IMR-90 (cell line): Measurements from ENCODE around the gene SMIM24. TPM values are rescaled to one million over a fixed set of nuclear protein-coding genes. Genes with fewer than 3 reads are reported as not detected.
A peak's percentile ranks its signal among the peaks of the same experiment; 100 is the strongest.

Experiments
- ATAC-seq: fragments of 200-7000 bp; cut with Tn5 transposase; 2 replicates; pipeline ENCODE4 v1.9.1; 2020; ENCODE audit warnings: low read depth, mild to moderate bottlenecking, moderate library complexity
- BruUV-seq: library from RNA; stranded (reverse); fragments of 400-500 nt; replicated peaks from 2 replicates; lab custom pipeline; 2021; lab: Mats Ljungman, UMichigan
- CTCF ChIA-PET: fragments of 300-600 bp; formaldehyde crosslinking; extraction: SDS; loops from one replicate; lab custom pipeline; 2021; ENCODE audit warnings: antibody characterized with exemption; lab: Yijun Ruan, JAX
- POLR2A ChIA-PET: fragments of 300-600 bp; sonication (Branson Sonifier 250); formaldehyde crosslinking; loops from one replicate; lab custom pipeline; 2022; ENCODE audit warnings: antibody characterized with exemption; ENCODE audit not compliant: unreplicated experiment; lab: Charles Lee
- DNase-seq: peaks from one replicate; pipeline ENCODE4 v3.0.0; 2013
- H2AFZ ChIP-seq: replicated peaks from 2 replicates; pipeline ENCODE3; 2013; ENCODE audit warnings: low read length, mild to moderate bottlenecking; ENCODE audit not compliant: poor library complexity
- H2AK5ac ChIP-seq: 2 replicates; pipeline ENCODE4 v1.6.1; 2013; ENCODE audit warnings: low read depth, low read length, inconsistent platforms
- H2AK9ac ChIP-seq: replicated peaks from 2 replicates; pipeline ENCODE3; 2013; ENCODE audit warnings: mild to moderate bottlenecking, low read depth, low read length, moderate library complexity; ENCODE audit not compliant: poor library complexity
- H2BK120ac ChIP-seq: 2 replicates; pipeline ENCODE4 v1.6.1; 2013; ENCODE audit warnings: low read depth, low read length, inconsistent platforms
- H2BK15ac ChIP-seq: 3 replicates; pipeline ENCODE4 v1.6.1; 2013; ENCODE audit warnings: low read depth, low read length, inconsistent platforms
- H2BK20ac ChIP-seq: 2 replicates; pipeline ENCODE4 v1.6.1; 2013; ENCODE audit warnings: low read depth, mild to moderate bottlenecking, inconsistent platforms, low read length, moderate library complexity
- H2BK5ac ChIP-seq: 2 replicates; pipeline ENCODE4 v1.6.1; 2013; ENCODE audit warnings: mild to moderate bottlenecking, low read depth, low read length, inconsistent platforms; ENCODE audit not compliant: poor library complexity, severe bottlenecking
- H3K14ac ChIP-seq: replicated peaks from 2 replicates; pipeline ENCODE4 v1.6.1; 2013; ENCODE audit warnings: low read depth, low read length, inconsistent platforms
- H3K18ac ChIP-seq: 2 replicates; pipeline ENCODE4 v1.6.1; 2013; ENCODE audit warnings: low read depth, low read length, control low read depth
- H3K23ac ChIP-seq: 2 replicates; pipeline ENCODE4 v1.6.1; 2013; ENCODE audit warnings: low read depth, low read length, inconsistent platforms
- H3K27ac ChIP-seq: 2 replicates; pipeline ENCODE4 v1.5.1; 2013; ENCODE audit warnings: mild to moderate bottlenecking, control low read depth, low read length; ENCODE audit not compliant: insufficient read depth
- H3K27me3 ChIP-seq: 2 replicates; pipeline ENCODE4 v1.6.1; 2013; ENCODE audit warnings: low read length; ENCODE audit not compliant: control insufficient read depth, insufficient read depth
- H3K36me3 ChIP-seq: 2 replicates; pipeline ENCODE4 v1.6.1; 2013; ENCODE audit warnings: low read length, mixed read lengths; ENCODE audit not compliant: control insufficient read depth, insufficient read depth
- H3K4ac ChIP-seq: 2 replicates; pipeline ENCODE4 v1.6.1; 2013; ENCODE audit warnings: low read depth, low read length, inconsistent platforms
- H3K4me1 ChIP-seq: 2 replicates; pipeline ENCODE4 v1.6.1; 2013; ENCODE audit warnings: low read length, mixed read lengths; ENCODE audit not compliant: control insufficient read depth, insufficient read depth
- H3K4me2 ChIP-seq: 2 replicates; pipeline ENCODE4 v1.6.1; 2013; ENCODE audit warnings: low read depth, mild to moderate bottlenecking, control low read depth, low read length, moderate library complexity
- H3K4me3 ChIP-seq: 2 replicates; pipeline ENCODE4 v1.5.1; 2013; ENCODE audit warnings: low read depth, mild to moderate bottlenecking, control low read depth, low read length, moderate library complexity; ENCODE audit not compliant: insufficient read depth
- H3K56ac ChIP-seq: 2 replicates; pipeline ENCODE4 v1.6.1; 2013; ENCODE audit warnings: low read length, inconsistent platforms; ENCODE audit not compliant: insufficient read depth; ENCODE audit errors: extremely low read depth
- H3K79me1 ChIP-seq, 2 experiments: 2 replicates each; pipeline ENCODE4 v1.6.1; 2013; ENCODE audit warnings: low read length in 2 of 2, inconsistent platforms in 1 of 2, low read depth in 1 of 2
- H3K9ac ChIP-seq: 2 replicates; pipeline ENCODE4 v1.6.1; 2013; ENCODE audit warnings: low read depth, low read length, control low read depth
- H3K9me1 ChIP-seq: 2 replicates; pipeline ENCODE4 v1.6.1; 2013; ENCODE audit warnings: low read length, inconsistent platforms; ENCODE audit not compliant: insufficient read depth
- H3K9me3 ChIP-seq: 2 replicates; pipeline ENCODE4 v1.6.1; 2013; ENCODE audit warnings: low read length; ENCODE audit not compliant: control insufficient read depth, insufficient read depth
- H4K20me1 ChIP-seq: 2 replicates; pipeline ENCODE4 v1.6.1; 2013; ENCODE audit warnings: low read length, inconsistent platforms; ENCODE audit not compliant: insufficient read depth
- H4K5ac ChIP-seq: 2 replicates; pipeline ENCODE4 v1.6.1; 2013; ENCODE audit warnings: mild to moderate bottlenecking, low read depth, low read length, control low read depth
- H4K8ac ChIP-seq, 2 experiments: 2 replicates each; pipeline ENCODE4 v1.6.1; 2013; ENCODE audit warnings: low read depth in 2 of 2, low read length in 2 of 2, control low read depth in 1 of 2, inconsistent platforms in 1 of 2
- H4K91ac ChIP-seq: 2 replicates; pipeline ENCODE4 v1.6.1; 2013; ENCODE audit warnings: low read depth, low read length, inconsistent platforms; ENCODE audit not compliant: insufficient read depth
- FOS ChIP-seq: fragments of 150-350 bp; IDR thresholded peaks from 2 replicates; pipeline ENCODE4 v1.6.1; 2016; ENCODE audit warnings: low read depth, low read length
- MAFK ChIP-seq: IDR thresholded peaks from 2 replicates; pipeline ENCODE4 v1.6.1; 2012; ENCODE audit warnings: low read depth, low read length, improper control_type of control experiment
- NFE2L2 ChIP-seq: fragments of 150-350 bp; IDR thresholded peaks from 2 replicates; pipeline ENCODE4 v1.6.1; 2016; ENCODE audit warnings: low read depth, mild to moderate bottlenecking, low read length
- RAD21 ChIP-seq: IDR thresholded peaks from 2 replicates; pipeline ENCODE4 v1.6.1; 2012; ENCODE audit warnings: low read length, improper control_type of control experiment
- RFX5 ChIP-seq: IDR thresholded peaks from 2 replicates; pipeline ENCODE4 v1.8.0; 2012; ENCODE audit warnings: low read depth, mild to moderate bottlenecking, low read length, moderate library complexity
- WGBS, 2 experiments: methylation state at CpG; one replicate each; pipeline versions ENCODE4 v1.1.5 to v1.1.7; 2013; ENCODE audit warnings: missing lambda C conversion rate in 2 of 2; ENCODE audit not compliant: insufficient read length in 1 of 2; ENCODE audit errors: extremely low coverage in 2 of 2; 5-methylcytosine and 5-hydroxymethylcytosine counted together
- dilution Hi-C: fragments of 300-500 bp; cut with HindIII; formaldehyde crosslinking; loops from one replicate; pipeline ENCODE4 v1.14.3; 2018; ENCODE audit warnings: low sequenced_read_pairs; ENCODE audit not compliant: unreplicated experiment
- in situ Hi-C: fragments of 300-500 bp; cut with MboI; formaldehyde crosslinking; loops from 3 replicates; pipeline ENCODE4 v1.14.3; 2019; ENCODE audit warnings: low sequenced_read_pairs, inconsistent platforms, mixed read lengths
- intact Hi-C: fragments of 100-400 bp; cut with micrococcal nuclease; formaldehyde crosslinking; loops from 2 replicates; pipeline ENCODE4 v1.10.0; 2022
- polyA plus RNA-seq, 3 experiments: library from polyadenylated mRNA; depleted of rRNA; stranded (reverse); fragments of >200 nt; gene quantifications; 2 replicates each; pipeline ENCODE4 v1.2.3, GENCODE V29; 2012; ENCODE audit warnings: low replicate concordance in 1 of 3
- total RNA-seq: library from RNA; depleted of rRNA; stranded (reverse); fragments of >200 nt; gene quantifications from 2 replicates; pipeline ENCODE4 v1.2.3, GENCODE V29; 2012
- TF ChIP-seq, protein P1 (sequence below): conservative IDR thresholded peaks from 2 replicates; pipeline ENCODE4 v1.5.1; 2012; ENCODE audit warnings: mild to moderate bottlenecking, low read depth, low read length, improper control_type of control experiment

Gene SMIM24
- total and polyA plus RNA-seq, 2 of the 4 experiments (the other 2 are of a cell fraction): not detected

DNA sequence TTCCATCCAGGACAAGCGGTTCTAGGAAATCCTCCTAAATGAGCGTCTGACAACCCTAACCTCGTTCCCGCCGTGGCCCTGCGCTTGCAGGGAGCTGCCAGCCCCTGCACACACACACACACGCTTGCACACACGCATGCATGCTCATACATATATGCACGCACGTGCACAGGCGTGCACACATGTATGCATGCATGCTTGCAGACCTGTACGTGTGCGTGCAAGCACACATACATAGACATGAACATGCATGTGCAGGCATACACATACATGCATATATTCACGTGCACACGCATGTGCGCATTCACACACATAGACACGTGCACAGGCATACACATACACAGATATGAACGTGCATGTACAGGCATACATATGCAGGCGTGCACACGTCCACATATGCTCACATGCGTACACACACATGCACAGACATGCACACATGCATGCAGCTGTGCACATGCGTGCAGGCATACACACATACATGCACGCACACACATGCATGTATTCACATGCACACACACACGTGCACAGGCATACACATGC, 35.6 kb downstream of the SMIM24 start:
- ChIA-PET POLR2A (no interaction called here), CTCF (no interaction called here)
- no peak overlapping the region for H2AK5ac ChIP-seq
- H3K4me3 ChIP-seq: no peak overlapping the region
- no peak overlapping the region for H2BK5ac ChIP-seq
- H3K9me3 ChIP-seq: no peaks in the 10 kb centered on the region
- no peak overlapping the region for H4K5ac ChIP-seq
- no peak overlapping the region for H3K18ac ChIP-seq
- H4K8ac ChIP-seq: no peak overlapping the region
- 84% methylated on average over 24 of the region's 24 CpGs; no CpG with 5 or more reads in 1 of the 2 experiments for WGBS, 2 experiments
- H2BK15ac ChIP-seq: no peak overlapping the region
- no peak overlapping the region for H3K27ac ChIP-seq
- ATAC-seq (no peak), DNase-seq (no peak)
- no peak for TF ChIP-seq RFX5
- no peak for TF ChIP-seq NFE2L2
- TF ChIP-seq, protein P1, sequence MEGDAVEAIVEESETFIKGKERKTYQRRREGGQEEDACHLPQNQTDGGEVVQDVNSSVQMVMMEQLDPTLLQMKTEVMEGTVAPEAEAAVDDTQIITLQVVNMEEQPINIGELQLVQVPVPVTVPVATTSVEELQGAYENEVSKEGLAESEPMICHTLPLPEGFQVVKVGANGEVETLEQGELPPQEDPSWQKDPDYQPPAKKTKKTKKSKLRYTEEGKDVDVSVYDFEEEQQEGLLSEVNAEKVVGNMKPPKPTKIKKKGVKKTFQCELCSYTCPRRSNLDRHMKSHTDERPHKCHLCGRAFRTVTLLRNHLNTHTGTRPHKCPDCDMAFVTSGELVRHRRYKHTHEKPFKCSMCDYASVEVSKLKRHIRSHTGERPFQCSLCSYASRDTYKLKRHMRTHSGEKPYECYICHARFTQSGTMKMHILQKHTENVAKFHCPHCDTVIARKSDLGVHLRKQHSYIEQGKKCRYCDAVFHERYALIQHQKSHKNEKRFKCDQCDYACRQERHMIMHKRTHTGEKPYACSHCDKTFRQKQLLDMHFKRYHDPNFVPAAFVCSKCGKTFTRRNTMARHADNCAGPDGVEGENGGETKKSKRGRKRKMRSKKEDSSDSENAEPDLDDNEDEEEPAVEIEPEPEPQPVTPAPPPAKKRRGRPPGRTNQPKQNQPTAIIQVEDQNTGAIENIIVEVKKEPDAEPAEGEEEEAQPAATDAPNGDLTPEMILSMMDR: no peak
- TF ChIP-seq RAD21: no peak
- TF ChIP-seq MAFK: no peak
- no peak for TF ChIP-seq FOS
- no peak overlapping the region for H3K4me2 ChIP-seq
- H3K14ac ChIP-seq: no peak overlapping the region
- H3K27me3 ChIP-seq: no peaks in the 10 kb centered on the region
- H2BK120ac ChIP-seq: no peak overlapping the region
- H3K23ac ChIP-seq: peak overlapping the region; percentile 39; the same call in 1 of the 2 replicates
- H3K9ac ChIP-seq: no peak overlapping the region
- intact Hi-C loops (no loop called here), dilution Hi-C loops (no loop called here), in situ Hi-C loops (no loop called here)
- H2AK9ac ChIP-seq: peak overlapping the region; percentile 23
- peaks cover 5% of the 10 kb centered on the region for H3K9me1 ChIP-seq
- no peak overlapping the region for H3K4ac ChIP-seq
- no peak overlapping the region for H2BK20ac ChIP-seq
- H4K20me1 ChIP-seq: peaks cover 47% of the 10 kb centered on the region
- no peak overlapping the region for H3K56ac ChIP-seq
- H3K79me1 ChIP-seq: peaks cover 22 to 79% of the 10 kb centered on the region in 2 experiments
- peak overlapping the region; percentile 81 for H2AFZ ChIP-seq
- BruUV-seq: no TSS peak
- H3K4me1 ChIP-seq: no peaks in the 10 kb centered on the region; the same call in 1 of the 2 replicates
- H4K91ac ChIP-seq: no peak overlapping the region
- H3K36me3 ChIP-seq: peaks cover 59% of the 10 kb centered on the region
